Measurements from ENCODE around the gene FSIP1.

The FSIP1 gene

DNA sequence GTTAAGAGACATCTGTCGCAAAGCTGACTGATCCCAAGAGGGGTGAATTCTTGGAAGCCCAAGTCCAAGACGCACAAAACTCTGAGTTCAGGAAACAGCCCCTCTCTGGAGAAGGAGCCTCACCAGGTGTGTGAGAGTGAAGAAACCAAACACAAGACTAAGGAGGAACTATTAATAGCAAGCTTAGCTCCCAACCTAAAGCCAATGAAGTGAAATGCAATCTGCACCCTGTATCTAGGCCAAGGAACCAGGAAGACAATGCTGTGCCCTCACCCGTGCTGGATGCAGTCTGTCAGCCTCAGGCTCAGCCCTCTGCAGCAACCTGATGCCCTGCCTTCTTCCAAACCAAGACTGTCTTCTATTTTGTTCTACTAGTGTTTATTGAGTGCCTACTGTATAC is 224.2 kb downstream of the FSIP1 start:
- no peak for TF ChIP-seq POLR2AphosphoS5 (IDR thresholded peaks at IDR 0.05; ENCODE audit: low read depth, low read length)
- TF ChIP-seq FOXP2 (optimal IDR thresholded peaks at IDR 0.05; ENCODE audit: borderline replicate concordance, extremely low read depth, extremely low read length, insufficient read depth), result no peak

DNA sequence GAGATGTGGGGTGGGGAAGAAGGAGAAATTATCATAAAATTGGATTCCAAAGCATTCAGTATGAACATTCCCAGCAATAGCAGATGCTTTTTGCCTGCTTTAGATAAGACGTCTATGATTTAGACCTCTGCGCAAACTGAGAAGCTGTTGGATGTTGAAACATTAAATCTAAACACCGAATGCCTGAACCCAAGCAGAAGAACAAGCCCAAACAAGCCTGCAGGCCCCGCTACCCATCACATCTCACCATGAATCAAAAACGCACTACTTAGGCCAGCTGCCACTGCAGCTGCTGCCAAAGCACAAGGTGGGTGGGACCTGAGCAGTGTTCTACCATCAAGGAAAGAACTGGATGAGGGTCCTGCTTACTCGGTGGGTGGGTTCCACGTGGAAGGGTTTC is 226.2 kb downstream of the FSIP1 start:
- TF ChIP-seq FOXP2 (optimal IDR thresholded peaks at IDR 0.05; ENCODE audit: borderline replicate concordance, extremely low read depth, extremely low read length, insufficient read depth), result no peak
- no peak for TF ChIP-seq SIN3A (IDR thresholded peaks at IDR 0.05; ENCODE audit: borderline replicate concordance, insufficient read depth, low read length)
- no peak for TF ChIP-seq TAF1 (IDR thresholded peaks at IDR 0.05; ENCODE audit: borderline replicate concordance, insufficient read depth, low read length)
- TF ChIP-seq, protein P1, sequence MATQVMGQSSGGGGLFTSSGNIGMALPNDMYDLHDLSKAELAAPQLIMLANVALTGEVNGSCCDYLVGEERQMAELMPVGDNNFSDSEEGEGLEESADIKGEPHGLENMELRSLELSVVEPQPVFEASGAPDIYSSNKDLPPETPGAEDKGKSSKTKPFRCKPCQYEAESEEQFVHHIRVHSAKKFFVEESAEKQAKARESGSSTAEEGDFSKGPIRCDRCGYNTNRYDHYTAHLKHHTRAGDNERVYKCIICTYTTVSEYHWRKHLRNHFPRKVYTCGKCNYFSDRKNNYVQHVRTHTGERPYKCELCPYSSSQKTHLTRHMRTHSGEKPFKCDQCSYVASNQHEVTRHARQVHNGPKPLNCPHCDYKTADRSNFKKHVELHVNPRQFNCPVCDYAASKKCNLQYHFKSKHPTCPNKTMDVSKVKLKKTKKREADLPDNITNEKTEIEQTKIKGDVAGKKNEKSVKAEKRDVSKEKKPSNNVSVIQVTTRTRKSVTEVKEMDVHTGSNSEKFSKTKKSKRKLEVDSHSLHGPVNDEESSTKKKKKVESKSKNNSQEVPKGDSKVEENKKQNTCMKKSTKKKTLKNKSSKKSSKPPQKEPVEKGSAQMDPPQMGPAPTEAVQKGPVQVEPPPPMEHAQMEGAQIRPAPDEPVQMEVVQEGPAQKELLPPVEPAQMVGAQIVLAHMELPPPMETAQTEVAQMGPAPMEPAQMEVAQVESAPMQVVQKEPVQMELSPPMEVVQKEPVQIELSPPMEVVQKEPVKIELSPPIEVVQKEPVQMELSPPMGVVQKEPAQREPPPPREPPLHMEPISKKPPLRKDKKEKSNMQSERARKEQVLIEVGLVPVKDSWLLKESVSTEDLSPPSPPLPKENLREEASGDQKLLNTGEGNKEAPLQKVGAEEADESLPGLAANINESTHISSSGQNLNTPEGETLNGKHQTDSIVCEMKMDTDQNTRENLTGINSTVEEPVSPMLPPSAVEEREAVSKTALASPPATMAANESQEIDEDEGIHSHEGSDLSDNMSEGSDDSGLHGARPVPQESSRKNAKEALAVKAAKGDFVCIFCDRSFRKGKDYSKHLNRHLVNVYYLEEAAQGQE (IDR thresholded peaks at IDR 0.05; ENCODE audit: insufficient read depth in 1 of 2, low read depth in 2 of 2, low read length in 2 of 2), result no peak
- no peak for TF ChIP-seq POLR2AphosphoS5 (IDR thresholded peaks at IDR 0.05; ENCODE audit: low read depth, low read length)

DNA sequence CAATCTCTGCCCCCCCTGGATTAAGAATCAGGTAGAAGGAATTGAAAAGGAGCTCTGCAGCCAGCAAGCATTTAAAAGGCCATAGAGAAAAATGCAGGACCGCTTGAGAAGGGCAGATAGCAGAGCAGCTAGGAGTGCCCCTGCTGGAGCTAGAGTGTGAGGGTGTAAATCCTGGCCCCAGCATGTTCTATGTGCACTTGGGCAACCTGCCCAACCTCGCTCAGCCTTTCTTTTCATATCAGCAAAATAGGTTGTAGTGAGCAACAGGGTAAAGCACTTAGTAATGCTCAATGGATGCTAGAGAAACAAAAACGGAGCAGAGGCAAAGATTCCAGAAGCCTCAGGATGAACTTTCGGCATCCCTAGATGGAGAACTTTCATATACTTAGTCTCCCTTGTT is 226.8 kb downstream of the FSIP1 start:
- TF ChIP-seq, protein P1 (IDR thresholded peaks at IDR 0.05; ENCODE audit: insufficient read depth in 1 of 2, low read depth in 2 of 2, low read length in 2 of 2), result no peak
- TF ChIP-seq SIN3A (IDR thresholded peaks at IDR 0.05; ENCODE audit: borderline replicate concordance, insufficient read depth, low read length) (no peak), FOXP2 (optimal IDR thresholded peaks at IDR 0.05; ENCODE audit: borderline replicate concordance, extremely low read depth, extremely low read length, insufficient read depth) (no peak), TAF1 (IDR thresholded peaks at IDR 0.05; ENCODE audit: borderline replicate concordance, insufficient read depth, low read length) (no peak), POLR2AphosphoS5 (IDR thresholded peaks at IDR 0.05; ENCODE audit: low read depth, low read length) (no peak)

DNA sequence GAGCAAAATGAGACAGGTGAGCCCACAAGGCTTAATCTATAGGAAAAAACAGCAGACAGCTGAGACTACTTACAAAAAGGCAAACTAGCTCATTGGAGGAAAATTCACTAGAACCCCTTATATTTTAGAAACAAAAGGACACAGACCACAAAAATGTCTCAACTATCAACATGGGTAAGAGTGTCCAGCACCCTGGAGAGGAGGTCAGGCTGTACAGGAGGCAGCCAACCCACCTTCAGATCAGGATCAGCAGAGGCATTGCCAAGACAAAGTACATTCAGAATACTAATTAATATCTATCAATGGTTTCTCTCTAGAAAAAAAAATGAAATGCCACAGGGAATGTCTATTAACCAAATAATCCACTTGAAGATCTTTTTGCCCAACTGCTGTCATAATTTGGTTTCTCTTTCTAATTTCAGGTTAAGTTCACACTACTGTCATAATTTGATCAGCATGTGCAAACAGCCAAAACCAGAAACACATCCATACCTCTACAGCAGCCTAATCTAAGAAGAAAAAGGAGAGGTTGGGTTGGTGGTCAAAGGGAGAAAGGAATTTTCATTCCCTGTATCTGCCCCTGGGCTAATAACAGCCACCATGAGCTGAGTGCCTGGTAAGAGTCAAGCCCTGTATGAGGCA is 227.8 kb downstream of the FSIP1 start:
- TF ChIP-seq TAF1 (IDR thresholded peaks at IDR 0.05; ENCODE audit: borderline replicate concordance, insufficient read depth, low read length) (no peak), SIN3A (IDR thresholded peaks at IDR 0.05; ENCODE audit: borderline replicate concordance, insufficient read depth, low read length) (no peak), POLR2AphosphoS5 (IDR thresholded peaks at IDR 0.05; ENCODE audit: low read depth, low read length) (no peak), FOXP2 (optimal IDR thresholded peaks at IDR 0.05; ENCODE audit: borderline replicate concordance, extremely low read depth, extremely low read length, insufficient read depth) (no peak)
- TF ChIP-seq, protein P1 (IDR thresholded peaks at IDR 0.05; ENCODE audit: insufficient read depth in 1 of 2, low read depth in 2 of 2, low read length in 2 of 2), result no peak

DNA sequence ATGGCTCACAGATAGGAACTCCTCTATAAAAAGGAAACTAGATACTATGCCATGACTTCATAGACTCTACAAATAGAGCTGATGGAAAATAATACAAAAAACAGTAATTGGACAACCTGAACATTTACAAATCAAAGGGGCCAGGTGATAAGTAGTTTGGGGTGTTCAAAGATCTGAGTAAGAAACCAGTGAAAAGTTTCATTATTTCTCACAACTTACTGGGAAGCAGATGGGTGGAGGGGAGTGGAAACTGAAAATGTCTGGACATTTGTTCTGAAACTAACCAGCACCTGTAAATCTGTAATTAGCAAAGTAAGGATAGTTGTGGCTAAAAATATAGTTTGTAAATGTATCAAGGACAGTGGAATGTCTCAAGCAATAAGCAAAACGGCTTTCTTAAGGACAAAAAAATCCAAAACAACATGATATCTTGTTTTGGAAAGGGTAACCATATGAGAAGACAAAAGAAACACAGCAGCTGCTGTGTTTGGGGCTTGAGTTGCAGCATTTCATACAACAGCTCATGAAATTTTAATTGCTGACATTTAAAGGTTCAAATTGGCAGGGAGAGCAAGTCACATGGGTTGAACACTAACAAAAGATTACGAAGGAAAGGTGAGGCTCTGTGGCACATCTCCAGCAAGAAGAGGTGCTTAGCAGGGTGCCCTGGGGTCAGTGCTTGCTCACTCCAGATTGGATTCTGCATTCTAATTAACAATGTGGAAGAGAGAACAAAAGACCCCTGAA is 228.5 kb downstream of the FSIP1 start:
- no peak for TF ChIP-seq SIN3A (IDR thresholded peaks at IDR 0.05; ENCODE audit: borderline replicate concordance, insufficient read depth, low read length)
- TF ChIP-seq, protein P1 (IDR thresholded peaks at IDR 0.05; ENCODE audit: insufficient read depth in 1 of 2, low read depth in 2 of 2, low read length in 2 of 2), result no peak
- no peak for TF ChIP-seq TAF1 (IDR thresholded peaks at IDR 0.05; ENCODE audit: borderline replicate concordance, insufficient read depth, low read length)
- no peak for TF ChIP-seq FOXP2 (optimal IDR thresholded peaks at IDR 0.05; ENCODE audit: borderline replicate concordance, extremely low read depth, extremely low read length, insufficient read depth)
- no peak for TF ChIP-seq POLR2AphosphoS5 (IDR thresholded peaks at IDR 0.05; ENCODE audit: low read depth, low read length)
